ENCODE results near the gene OGA. TPM values are rescaled to one million over a fixed set of nuclear protein-coding genes. Genes with fewer than 3 reads are reported as not detected.

OGA gene
- total and polyA plus RNA-seq, 4 experiments from 2014 or later = 26.6 to 325 (median 178) TPM

- no peaks in the 10 kb centered on the region for H3K9me3 ChIP-seq (ENCODE audit: control insufficient read depth in 1 of 2, low read length in 2 of 2)
- DNase-seq = peak; percentile 66 to 74 (median 72)
- H3K27me3 ChIP-seq (ENCODE audit: insufficient read depth, low read length) = peaks cover 26% of the 10 kb centered on the region
- no peak overlapping the region for H3K4me3 ChIP-seq (ENCODE audit: low read length in 2 of 2)
- H3K4me1 ChIP-seq (ENCODE audit: insufficient read depth, low read length) = peaks cover 71% of the 10 kb centered on the region
- Mint-ChIP-seq H3K4me1 (peaks cover 39 to 81% (median 54%) of the 10 kb centered on the region in 4 donors), H3K27me3 (peaks cover 19 to 20% of the 10 kb centered on the region in 2 donors), H3K4me3 (peak overlapping the region in 7 of 8 donors; percentile 42 to 76 (median 64)), H3K9me3 (peaks cover 0 to 2% (median 0%) of the 10 kb centered on the region in 8 donors), H3K27ac (peak overlapping the region in 5 of 7 donors; percentile 36 to 75 (median 59)), H3K36me3 (peaks cover 4 to 20% of the 10 kb centered on the region in 2 donors)
- intact Hi-C loops (cut with micrococcal nuclease) = loop anchor here (1.0 to 5.0 kb wide), 6 partner anchors 86 to 568 kb away; partner anchors contain the start of genes DPCD, FBXW4 and POLL
- no peak overlapping the region for H3K27ac ChIP-seq (ENCODE audit: low read depth, low read length)
- CTCF ChIA-PET (ENCODE audit: partially characterized antibody) = interaction anchor here (0.6 to 4.1 kb wide), 38 partner anchors 9 to 1213 kb away, joined by 3 to 35 read pairs (median 4); partner anchors contain the start of genes FBXW4, KCNIP2 and OGA
- peaks cover 14% of the 10 kb centered on the region for H3K36me3 ChIP-seq (ENCODE audit: insufficient read depth, low read length)
- POLR2A ChIA-PET (ENCODE audit: partially characterized antibody) = interaction anchor here (0.8 to 4.8 kb wide), 4 partner anchors 17 to 42 kb away, joined by 3 to 64 read pairs (median 3); partner anchors contain the start of gene OGA
Observed at GRCh38 chr10:101780818-101781654, 37.2 kb downstream of the OGA start.

GRCh38 chr10:101780187-101780817 lies 37.9 kb downstream of the OGA start:
- intact Hi-C loops (cut with micrococcal nuclease) = loop anchor here (2.0 to 5.0 kb wide), 4 partner anchors 86 to 292 kb away; partner anchors contain the start of genes DPCD, FBXW4 and POLL
- peak overlapping the region; percentile 72 to 90 (median 78) for H3K4me3 Mint-ChIP-seq
- peak overlapping the region in 1 of 2 donors; percentile 56 for H3K4me3 ChIP-seq (ENCODE audit: low read length in 2 of 2)
- H3K36me3 Mint-ChIP-seq = peaks cover 0 to 13% of the 10 kb centered on the region in 2 donors
- peak overlapping the region in 5 of 7 donors; percentile 57 to 91 (median 76) for H3K27ac Mint-ChIP-seq
- peaks cover 70% of the 10 kb centered on the region for H3K4me1 ChIP-seq (ENCODE audit: insufficient read depth, low read length)
- POLR2A ChIA-PET (ENCODE audit: partially characterized antibody) = interaction anchor here (4.8 kb wide), 1 partner anchor 37 kb away, joined by 64 read pairs; the partner anchor contains the start of gene OGA
- no peak for DNase-seq
- peaks cover 26% of the 10 kb centered on the region for H3K27me3 ChIP-seq (ENCODE audit: insufficient read depth, low read length)
- H3K4me1 Mint-ChIP-seq = peaks cover 36 to 76% (median 53%) of the 10 kb centered on the region in 4 donors
- peaks cover 8% of the 10 kb centered on the region for H3K36me3 ChIP-seq (ENCODE audit: insufficient read depth, low read length)
- peaks cover 0 to 2% (median 0%) of the 10 kb centered on the region in 8 donors for H3K9me3 Mint-ChIP-seq
- no peak overlapping the region for H3K27ac ChIP-seq (ENCODE audit: low read depth, low read length)
- H3K9me3 ChIP-seq (ENCODE audit: control insufficient read depth in 1 of 2, low read length in 2 of 2) = no peaks in the 10 kb centered on the region
- H3K27me3 Mint-ChIP-seq = peaks cover 19 to 20% of the 10 kb centered on the region in 2 donors
- CTCF ChIA-PET (ENCODE audit: partially characterized antibody) = interaction anchor here (0.9 to 4.1 kb wide), 18 partner anchors 8 to 566 kb away, joined by 3 to 35 read pairs (median 10); partner anchors contain the start of gene KCNIP2

GRCh38 chr10:101779544-101780186 lies 38.6 kb downstream of the OGA start:
- peak overlapping the region; percentile 72 to 90 (median 78) for H3K4me3 Mint-ChIP-seq
- POLR2A ChIA-PET (ENCODE audit: partially characterized antibody) = interaction anchor here (1.0 kb wide), 1 partner anchor 36 kb away, joined by 3 read pairs; no protein-coding TSS in a partner anchor
- CTCF ChIA-PET (ENCODE audit: partially characterized antibody) = interaction anchor here (0.7 to 4.1 kb wide), 18 partner anchors 7 to 1993 kb away, joined by 3 to 35 read pairs (median 4); partner anchors contain the start of gene KCNIP2

GRCh38 chr10:101778781-101779543 lies 39.3 kb downstream of the OGA start:
- H3K27me3 ChIP-seq (ENCODE audit: insufficient read depth, low read length) = peaks cover 37% of the 10 kb centered on the region
- Mint-ChIP-seq H3K27me3 (peaks cover 28 to 29% of the 10 kb centered on the region in 2 donors), H3K9me3 (peaks cover 0 to 2% (median 0%) of the 10 kb centered on the region in 8 donors), H3K36me3 (peaks cover 0 to 4% of the 10 kb centered on the region in 2 donors), H3K4me1 (peaks cover 32 to 76% (median 51%) of the 10 kb centered on the region in 4 donors), H3K4me3 (peak overlapping the region; percentile 72 to 90 (median 78)), H3K27ac (peak overlapping the region in 3 of 7 donors; percentile 8 to 94 (median 63))
- intact Hi-C loops (cut with micrococcal nuclease) = no loop called here
- ChIA-PET CTCF (ENCODE audit: partially characterized antibody) (interaction anchor here (0.7 to 4.1 kb wide), 10 partner anchors 9 to 1993 kb away, joined by 3 to 35 read pairs (median 3); partner anchors contain the start of gene KCNIP2), POLR2A (ENCODE audit: partially characterized antibody) (interaction anchor here (1.0 kb wide), 1 partner anchor 37 kb away, joined by 3 read pairs; no protein-coding TSS in a partner anchor)
- H3K4me1 ChIP-seq (ENCODE audit: insufficient read depth, low read length) = peaks cover 70% of the 10 kb centered on the region
- H3K27ac ChIP-seq (ENCODE audit: low read depth, low read length) = no peak overlapping the region
- no peaks in the 10 kb centered on the region for H3K9me3 ChIP-seq (ENCODE audit: control insufficient read depth in 1 of 2, low read length in 2 of 2)
- no peaks in the 10 kb centered on the region for H3K36me3 ChIP-seq (ENCODE audit: insufficient read depth, low read length)
- DNase-seq = peak in 2 of 5 donors; percentile 24 to 39
- H3K4me3 ChIP-seq (ENCODE audit: low read length in 2 of 2) = peak overlapping the region; percentile 36 to 56

More at GRCh38 chr10:101779544-101780186, 38.6 kb downstream of the OGA start:
- intact Hi-C loops (cut with micrococcal nuclease) = loop anchor here (2.0 to 5.0 kb wide), 4 partner anchors 85 to 293 kb away; partner anchors contain the start of genes DPCD, FBXW4 and POLL
- Histone ChIP-seq H3K36me3 (ENCODE audit: insufficient read depth, low read length) (peaks cover 1% of the 10 kb centered on the region), H3K27ac (ENCODE audit: low read depth, low read length) (no peak overlapping the region), H3K4me3 (ENCODE audit: low read length in 2 of 2) (peak overlapping the region; percentile 36 to 56), H3K4me1 (ENCODE audit: insufficient read depth, low read length) (peaks cover 70% of the 10 kb centered on the region), H3K27me3 (ENCODE audit: insufficient read depth, low read length) (peaks cover 32% of the 10 kb centered on the region), H3K9me3 (ENCODE audit: control insufficient read depth in 1 of 2, low read length in 2 of 2) (no peaks in the 10 kb centered on the region)
- DNase-seq = peak; percentile 70 to 82 (median 78)
- peaks cover 0 to 6% of the 10 kb centered on the region in 2 donors for H3K36me3 Mint-ChIP-seq
- H3K9me3 Mint-ChIP-seq = peaks cover 0 to 2% (median 0%) of the 10 kb centered on the region in 8 donors
- H3K27me3 Mint-ChIP-seq = peaks cover 21 to 22% of the 10 kb centered on the region in 2 donors
- H3K4me1 Mint-ChIP-seq = peaks cover 35 to 76% (median 52%) of the 10 kb centered on the region in 4 donors
- H3K27ac Mint-ChIP-seq = peak overlapping the region in 5 of 7 donors; percentile 57 to 91 (median 76)

- peaks cover 63% of the 10 kb centered on the region for H3K4me1 ChIP-seq (ENCODE audit: insufficient read depth, low read length)
- peaks cover 0 to 2% (median 0%) of the 10 kb centered on the region in 8 donors for H3K9me3 Mint-ChIP-seq
Observed at GRCh38 chr10:101778151-101778780, 40.0 kb downstream of the OGA start.

More at GRCh38 chr10:101778151-101778780, 40.0 kb downstream of the OGA start:
- CTCF ChIA-PET (ENCODE audit: partially characterized antibody) = interaction anchor here (1.1 to 4.1 kb wide), 6 partner anchors 9 to 232 kb away, joined by 3 to 35 read pairs (median 4); partner anchors contain the start of gene KCNIP2
- H3K9me3 ChIP-seq (ENCODE audit: control insufficient read depth in 1 of 2, low read length in 2 of 2) = no peaks in the 10 kb centered on the region
- intact Hi-C loops (cut with micrococcal nuclease) = no loop called here
- peak overlapping the region in 7 of 8 donors; percentile 72 to 90 (median 76) for H3K4me3 Mint-ChIP-seq
- H3K4me3 ChIP-seq (ENCODE audit: low read length in 2 of 2) = no peak overlapping the region
- H3K4me1 Mint-ChIP-seq = peaks cover 33 to 76% (median 49%) of the 10 kb centered on the region in 4 donors
- peaks cover 35 to 36% of the 10 kb centered on the region in 2 donors for H3K27me3 Mint-ChIP-seq
- no peak for DNase-seq
- POLR2A ChIA-PET (ENCODE audit: partially characterized antibody) = no interaction called here
- no peak overlapping the region for H3K27ac ChIP-seq (ENCODE audit: low read depth, low read length)
- H3K36me3 ChIP-seq (ENCODE audit: insufficient read depth, low read length) = no peaks in the 10 kb centered on the region
- H3K36me3 Mint-ChIP-seq = peaks cover 0 to 3% of the 10 kb centered on the region in 2 donors
- peak overlapping the region in 2 of 7 donors; percentile 18 to 63 for H3K27ac Mint-ChIP-seq
- peaks cover 43% of the 10 kb centered on the region for H3K27me3 ChIP-seq (ENCODE audit: insufficient read depth, low read length)
